Testis (tissue), 2 donors: ENCODE data around the gene CFAP410.

Experiments
- CTCF ChIP-seq, 3 experiments: fragments of 450-650 bp in 2 of 3; fragments of 200-600 bp in 1 of 3; sonication (generic) in 1 of 3; IDR thresholded peaks; one replicate each; pipeline ENCODE4 v1.5.1; 2016 to 2019; ENCODE audit warnings: antibody characterized with exemption in 3 of 3, mild to moderate bottlenecking in 2 of 3, moderate library complexity in 1 of 3
- POLR2A ChIP-seq: fragments of 450-650 bp; IDR thresholded peaks from one replicate; pipeline ENCODE4 v1.6.1; 2017; ENCODE audit warnings: antibody characterized with exemption, mild to moderate bottlenecking, moderate library complexity

GRCh38 chr21:44324854-44325107, 14.4 kb downstream of the CFAP410 start:
- TF ChIP-seq CTCF (IDR thresholded peaks at IDR 0.05) (no peak), POLR2A (no peak)
